Loucy (cell line): Measurements from ENCODE around the gene CLDN16.

Experiments
- EZH2phosphoT487 ChIP-seq: fragments of 200-600 bp; IDR thresholded peaks from 2 replicates; pipeline ENCODE4 v1.6.1; 2018; ENCODE audit warnings: antibody characterized with exemption, mild to moderate bottlenecking, moderate library complexity, borderline replicate concordance
- TF ChIP-seq, protein P1 (sequence below): fragments of 200-600 bp; sonication (generic); conservative IDR thresholded peaks from 2 replicates; pipeline ENCODE4 v1.5.1; 2014; ENCODE audit warnings: mild to moderate bottlenecking, antibody characterized with exemption, low read length

DNA sequence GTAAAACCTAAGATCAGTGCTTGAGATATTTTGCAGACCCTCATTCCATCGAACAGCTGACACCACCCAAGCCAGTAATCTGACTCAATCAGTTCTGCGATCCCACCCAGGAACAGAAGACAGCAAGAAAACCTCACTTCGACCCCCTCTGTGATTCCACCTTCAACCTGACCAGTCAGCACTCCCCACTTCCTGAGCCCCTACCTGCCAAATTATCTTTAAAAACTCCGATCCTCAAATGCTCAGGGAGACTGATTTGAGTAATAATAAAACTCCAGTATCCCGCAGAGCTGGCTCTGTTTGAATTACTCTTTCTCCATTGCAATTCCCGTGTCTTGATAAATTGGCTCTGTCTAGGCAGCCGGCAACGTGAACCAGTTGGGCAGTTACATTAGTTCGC lies 25.7 kb upstream of the CLDN16 start:
- TF ChIP-seq, protein P1, sequence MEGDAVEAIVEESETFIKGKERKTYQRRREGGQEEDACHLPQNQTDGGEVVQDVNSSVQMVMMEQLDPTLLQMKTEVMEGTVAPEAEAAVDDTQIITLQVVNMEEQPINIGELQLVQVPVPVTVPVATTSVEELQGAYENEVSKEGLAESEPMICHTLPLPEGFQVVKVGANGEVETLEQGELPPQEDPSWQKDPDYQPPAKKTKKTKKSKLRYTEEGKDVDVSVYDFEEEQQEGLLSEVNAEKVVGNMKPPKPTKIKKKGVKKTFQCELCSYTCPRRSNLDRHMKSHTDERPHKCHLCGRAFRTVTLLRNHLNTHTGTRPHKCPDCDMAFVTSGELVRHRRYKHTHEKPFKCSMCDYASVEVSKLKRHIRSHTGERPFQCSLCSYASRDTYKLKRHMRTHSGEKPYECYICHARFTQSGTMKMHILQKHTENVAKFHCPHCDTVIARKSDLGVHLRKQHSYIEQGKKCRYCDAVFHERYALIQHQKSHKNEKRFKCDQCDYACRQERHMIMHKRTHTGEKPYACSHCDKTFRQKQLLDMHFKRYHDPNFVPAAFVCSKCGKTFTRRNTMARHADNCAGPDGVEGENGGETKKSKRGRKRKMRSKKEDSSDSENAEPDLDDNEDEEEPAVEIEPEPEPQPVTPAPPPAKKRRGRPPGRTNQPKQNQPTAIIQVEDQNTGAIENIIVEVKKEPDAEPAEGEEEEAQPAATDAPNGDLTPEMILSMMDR, result no peak
- no peak for TF ChIP-seq EZH2phosphoT487
